ENCODE results near the gene EEF1A2. TPM values are rescaled to one million over a fixed set of nuclear protein-coding genes. Genes with fewer than 3 reads are reported as not detected.

EEF1A2 gene
- total RNA-seq, 1 donor from 2014 or later: 1,346 TPM

DNA sequence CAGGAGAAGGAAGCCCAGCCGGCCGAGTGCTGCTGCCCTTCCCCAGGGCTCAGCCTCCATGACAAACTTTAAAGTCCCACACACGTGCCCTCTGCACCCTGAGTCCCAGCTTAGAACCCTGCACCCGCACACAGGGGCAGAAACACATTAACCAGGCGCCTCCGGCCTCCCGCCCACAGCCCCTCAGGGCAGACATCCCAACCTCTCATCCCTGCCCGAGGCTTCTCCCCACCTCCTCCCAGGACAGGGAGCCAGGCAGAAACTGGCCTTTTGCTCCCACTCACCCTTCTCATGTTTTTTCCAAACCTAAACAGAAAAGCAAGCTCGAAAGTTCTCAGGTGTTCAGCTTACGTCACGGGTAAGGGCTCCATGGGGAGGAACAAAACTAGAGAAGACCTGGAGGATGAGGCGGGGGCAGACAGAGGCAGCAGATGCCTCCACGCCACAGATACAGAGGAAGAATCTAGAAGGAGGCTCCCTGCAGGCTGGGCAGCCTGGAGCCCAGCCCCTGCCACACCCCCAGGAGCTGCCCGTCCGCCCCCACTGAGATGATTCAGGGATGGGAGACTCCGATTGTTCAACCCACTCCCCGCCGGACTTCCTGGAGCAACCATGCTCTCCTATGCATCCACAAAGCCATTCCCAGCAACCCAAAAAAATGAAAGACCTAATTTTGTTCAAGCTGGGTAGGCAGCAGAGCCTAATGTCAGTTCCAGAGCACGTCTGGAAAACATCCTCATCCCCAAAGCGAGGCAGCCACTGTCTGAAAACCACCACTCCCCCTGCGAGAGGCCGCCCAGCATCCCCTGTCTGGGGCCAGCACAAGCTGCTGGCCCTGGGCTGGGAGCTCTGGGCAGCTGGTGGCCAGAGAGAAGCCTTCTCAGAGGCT is 35.2 kb downstream of the EEF1A2 start:
- intact Hi-C loops (cut with micrococcal nuclease): no loop called here
- ATAC-seq: no peak
- no peak for DNase-seq

GRCh38 chr20:63462244-63462643 is 36.6 kb downstream of the EEF1A2 start:
- intact Hi-C loops (cut with micrococcal nuclease): no loop called here
- DNase-seq (no peak), ATAC-seq (no peak)

DNA sequence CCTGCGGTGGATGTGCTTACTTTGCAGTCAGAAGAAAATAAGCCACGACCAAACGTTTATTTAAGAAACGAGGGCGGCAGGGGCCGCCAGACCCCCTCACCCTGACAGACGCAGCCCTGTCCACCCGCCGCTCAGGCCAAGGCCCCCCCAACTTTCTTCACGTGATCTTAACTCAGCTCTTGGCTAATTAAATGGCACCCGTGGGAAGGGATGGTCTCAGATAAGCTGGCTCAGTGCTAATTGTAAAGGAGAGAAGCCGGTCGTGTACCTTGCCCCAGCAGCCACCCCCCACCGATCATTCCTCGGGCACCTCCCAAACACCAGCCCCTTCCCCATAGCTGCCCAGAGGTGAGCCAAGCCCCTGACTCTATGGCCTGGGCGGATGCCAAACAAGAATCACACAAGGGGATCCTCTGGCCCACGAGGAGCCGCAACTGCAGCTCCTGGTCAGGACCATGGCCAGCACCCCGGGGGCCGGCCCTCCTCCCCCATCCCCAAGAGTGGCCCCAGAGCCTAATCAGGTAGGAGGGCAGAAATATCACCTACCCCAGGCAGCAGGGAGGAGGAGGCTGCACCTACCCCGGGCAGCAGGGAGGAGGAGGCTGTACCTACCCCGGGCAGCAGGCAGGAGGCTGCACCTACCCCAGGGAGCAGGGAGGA is 37.6 kb downstream of the EEF1A2 start:
- ATAC-seq (no peak), DNase-seq (peak; percentile 55)
- intact Hi-C loops (cut with micrococcal nuclease): no loop called here

- ATAC-seq: no peak
- DNase-seq: no peak
- intact Hi-C loops (cut with micrococcal nuclease): no loop called here
Observed at GRCh38 chr20:63459070-63459380, 39.9 kb downstream of the EEF1A2 start.

DNA sequence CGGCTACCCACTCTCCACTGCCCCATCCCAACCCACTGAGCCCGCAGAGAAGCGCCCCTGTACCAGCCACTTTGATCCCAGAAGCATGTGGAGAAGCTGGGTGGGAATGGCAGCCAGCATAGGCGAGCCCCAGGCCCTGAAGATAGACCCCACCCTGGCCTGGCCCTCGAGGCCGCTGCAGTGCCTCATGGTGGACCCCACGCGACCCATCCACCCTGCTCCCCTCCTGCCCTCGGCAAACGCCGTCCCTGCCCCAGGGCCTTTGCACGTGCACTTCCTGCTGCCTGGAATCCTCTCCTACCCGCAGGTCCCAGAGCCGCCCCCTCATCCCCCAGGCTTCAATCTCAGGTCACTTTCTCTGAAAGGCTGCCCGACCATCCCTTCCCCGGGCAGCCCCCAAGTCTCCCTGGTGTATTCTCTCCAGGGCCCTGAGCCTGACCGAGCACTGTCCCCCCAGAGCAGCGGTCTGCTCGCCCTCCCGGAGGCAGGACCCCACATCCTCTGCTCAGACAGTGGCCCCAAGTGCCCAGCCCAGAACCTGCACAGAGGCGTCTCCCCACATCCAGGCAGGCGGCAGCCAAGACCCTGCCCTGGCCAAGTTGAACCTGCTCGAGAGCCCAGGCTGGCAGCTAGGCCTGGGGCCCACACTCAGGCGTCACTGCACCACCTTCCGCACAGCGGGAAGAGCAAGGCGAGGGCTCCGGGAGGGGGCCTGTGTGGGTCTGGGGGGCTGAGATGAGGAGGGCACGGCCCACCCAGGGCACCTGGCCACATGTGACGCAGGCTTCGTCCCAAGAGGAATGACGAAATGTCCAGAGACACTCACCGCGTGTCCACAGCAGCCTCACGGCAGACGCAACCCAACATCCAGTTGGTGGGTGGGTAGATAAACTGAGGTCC is 40.5 kb downstream of the EEF1A2 start:
- DNase-seq (no peak), ATAC-seq (no peak)
- intact Hi-C loops (cut with micrococcal nuclease): no loop called here

DNA sequence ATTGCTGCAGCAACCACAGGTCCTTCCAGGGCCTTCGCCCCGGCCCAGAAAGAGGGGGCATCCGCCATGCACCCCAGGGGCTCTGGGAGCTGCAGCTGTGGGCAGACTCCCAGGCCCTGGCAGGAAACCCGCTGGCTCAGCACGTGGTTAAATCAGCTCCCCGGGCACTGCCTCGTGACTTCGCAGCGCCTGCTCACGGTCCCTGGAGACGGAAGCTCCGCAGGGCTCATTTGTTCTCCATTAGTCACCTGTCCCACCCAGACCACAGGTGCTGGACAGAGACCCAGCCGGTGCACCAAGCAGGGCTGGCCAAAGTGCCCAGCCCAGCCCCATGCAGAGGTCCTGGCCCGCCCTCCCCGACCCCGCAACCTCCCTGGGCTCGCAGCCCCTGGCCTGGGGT is 41.1 kb downstream of the EEF1A2 start:
- intact Hi-C loops (cut with micrococcal nuclease): no loop called here
- ATAC-seq (peak; percentile 83), DNase-seq (peak; percentile 82)

- peak; percentile 87 for ATAC-seq
- DNase-seq: peak; percentile 86
- intact Hi-C loops (cut with micrococcal nuclease): no loop called here
Observed at GRCh38 chr20:63456429-63457284, 42.2 kb downstream of the EEF1A2 start.

- intact Hi-C loops (cut with micrococcal nuclease): no loop called here
- ATAC-seq: no peak
- no peak for DNase-seq
Observed at GRCh38 chr20:63455568-63455859, 43.4 kb downstream of the EEF1A2 start.

GRCh38 chr20:63454731-63455567 is 43.9 kb downstream of the EEF1A2 start:
- intact Hi-C loops (cut with micrococcal nuclease): no loop called here
- no peak for DNase-seq
- ATAC-seq: no peak

DNA sequence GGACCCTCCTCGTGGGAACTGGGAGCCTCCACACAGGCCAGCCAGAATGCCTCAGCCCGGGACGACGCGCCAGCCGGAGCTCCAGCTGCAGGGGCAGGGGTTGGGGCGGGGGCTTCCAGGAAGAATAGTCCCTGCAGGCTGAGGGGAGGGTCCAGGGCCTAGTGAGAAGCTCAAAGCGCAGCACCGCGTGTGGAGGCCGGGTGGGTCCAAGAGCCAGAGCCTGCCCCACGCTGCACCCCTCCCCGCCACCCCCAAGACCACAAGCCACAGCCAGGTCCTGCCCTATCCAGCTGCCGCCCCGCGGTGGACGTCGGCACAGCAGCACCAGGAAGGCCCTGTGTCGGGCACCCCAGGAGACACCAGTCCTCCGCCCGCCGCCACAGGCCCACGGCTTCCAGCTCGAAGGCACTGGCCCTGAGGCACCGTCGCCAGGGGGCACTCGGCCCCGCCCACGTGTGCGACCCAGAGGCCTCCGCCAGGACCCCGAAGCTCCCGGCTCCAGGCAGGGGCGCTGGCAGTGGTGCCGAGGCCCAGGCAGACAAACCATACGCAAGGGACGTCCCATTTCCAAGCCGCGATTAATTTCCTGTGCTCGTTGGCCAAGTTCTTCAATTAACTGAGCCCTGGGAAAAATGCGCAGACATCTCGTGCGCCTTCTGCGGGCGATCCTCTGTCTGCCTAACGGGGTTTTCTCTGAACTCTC is 45.9 kb downstream of the EEF1A2 start:
- intact Hi-C loops (cut with micrococcal nuclease): no loop called here
- ATAC-seq (peak; percentile 5), DNase-seq (peak; percentile 42)

DNA sequence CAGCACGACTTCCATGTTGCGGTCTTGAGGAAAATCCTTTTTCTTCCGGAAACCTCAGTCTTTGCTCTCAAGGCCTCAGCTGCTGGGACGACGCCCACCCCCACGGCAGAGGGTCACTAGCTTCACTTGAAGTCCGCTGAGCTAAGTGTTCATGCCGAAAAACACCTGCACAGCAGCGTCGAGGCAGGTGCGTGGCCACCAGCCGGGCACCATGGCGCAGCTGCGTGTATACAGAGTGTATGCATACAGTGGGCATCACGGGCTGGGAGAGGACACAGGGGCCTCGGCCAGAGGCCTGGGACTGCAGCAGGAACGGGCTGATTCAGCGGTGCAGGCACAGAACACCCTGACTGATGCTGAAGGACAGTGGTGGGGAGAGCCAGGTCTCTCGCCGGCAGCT is 46.5 kb downstream of the EEF1A2 start:
- intact Hi-C loops (cut with micrococcal nuclease): no loop called here
- ATAC-seq: no peak
- DNase-seq: no peak

DNA sequence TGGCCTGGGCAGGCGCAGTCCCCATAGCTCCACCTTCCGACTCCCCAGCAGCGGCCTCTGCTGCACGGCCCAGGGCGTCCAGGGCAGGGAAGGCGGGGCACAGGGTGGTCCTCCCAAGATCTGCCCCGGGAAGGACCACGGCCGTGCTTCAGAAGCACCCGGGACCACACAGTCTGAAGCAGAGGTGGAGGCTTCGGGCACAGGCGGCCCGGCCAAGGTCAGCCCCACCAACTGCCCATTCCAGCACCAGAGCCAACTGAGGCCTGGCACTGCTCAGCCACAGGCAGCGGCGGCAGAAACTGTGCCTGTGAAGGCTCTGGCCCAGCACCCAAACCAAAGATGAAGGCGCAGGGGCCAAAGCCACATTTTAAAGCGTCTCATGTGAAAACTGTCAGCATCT is 47.1 kb downstream of the EEF1A2 start:
- no peak for ATAC-seq
- intact Hi-C loops (cut with micrococcal nuclease): no loop called here

GRCh38 chr20:63449796-63450730 is 48.8 kb downstream of the EEF1A2 start:
- ATAC-seq: no peak
- intact Hi-C loops (cut with micrococcal nuclease): no loop called here

More for the DNA sequence above, 47.1 kb downstream of the EEF1A2 start:
- no peak for DNase-seq

GRCh38 chr20:63449025-63449424 is 49.9 kb downstream of the EEF1A2 start:
- ATAC-seq: no peak
- intact Hi-C loops (cut with micrococcal nuclease): no loop called here
- no peak for DNase-seq

More at GRCh38 chr20:63449796-63450730, 48.8 kb downstream of the EEF1A2 start:
- DNase-seq: no peak

DNA sequence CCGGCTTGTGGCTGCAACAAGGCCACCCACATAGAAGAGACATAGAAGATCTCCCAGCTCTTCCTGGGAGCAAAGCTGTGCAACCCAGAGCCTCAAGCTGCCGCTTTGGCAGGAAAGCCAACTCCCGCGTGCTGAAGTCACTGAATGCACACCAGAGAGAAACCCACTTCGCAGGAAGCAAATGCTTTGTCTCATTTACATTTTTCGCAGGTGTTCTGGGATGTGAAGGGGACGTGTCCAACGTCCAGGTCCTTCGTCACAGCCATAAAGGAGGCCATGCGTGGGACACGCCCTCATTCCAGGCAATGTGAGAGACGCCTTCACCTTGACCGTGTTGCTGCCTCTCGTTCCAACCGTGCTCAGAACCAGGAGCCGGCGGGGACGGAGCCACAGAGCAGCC is 50.9 kb downstream of the EEF1A2 start:
- DNase-seq (no peak), ATAC-seq (no peak)
- intact Hi-C loops (cut with micrococcal nuclease): no loop called here

GRCh38 chr20:63447320-63447719 is 51.6 kb downstream of the EEF1A2 start:
- no peak for DNase-seq
- no peak for ATAC-seq
- intact Hi-C loops (cut with micrococcal nuclease): no loop called here

All from left ventricle myocardium superior (tissue), 1 donor.